NCI-H146 (cell line): ENCODE results near the gene CCL4.
A peak's percentile ranks its signal among the peaks of the same experiment; 100 is the strongest.
"Not testable (repeated sequence)": the region's sequence is repeated elsewhere in the genome, so short reads cannot be mapped to it uniquely, and the experiment has no call there.

ENCODE experiments used
- DNase-seq: peaks from one replicate; lab custom pipeline; 2025; lab: John Stamatoyannopoulos, UW

CCL4 gene

DNA sequence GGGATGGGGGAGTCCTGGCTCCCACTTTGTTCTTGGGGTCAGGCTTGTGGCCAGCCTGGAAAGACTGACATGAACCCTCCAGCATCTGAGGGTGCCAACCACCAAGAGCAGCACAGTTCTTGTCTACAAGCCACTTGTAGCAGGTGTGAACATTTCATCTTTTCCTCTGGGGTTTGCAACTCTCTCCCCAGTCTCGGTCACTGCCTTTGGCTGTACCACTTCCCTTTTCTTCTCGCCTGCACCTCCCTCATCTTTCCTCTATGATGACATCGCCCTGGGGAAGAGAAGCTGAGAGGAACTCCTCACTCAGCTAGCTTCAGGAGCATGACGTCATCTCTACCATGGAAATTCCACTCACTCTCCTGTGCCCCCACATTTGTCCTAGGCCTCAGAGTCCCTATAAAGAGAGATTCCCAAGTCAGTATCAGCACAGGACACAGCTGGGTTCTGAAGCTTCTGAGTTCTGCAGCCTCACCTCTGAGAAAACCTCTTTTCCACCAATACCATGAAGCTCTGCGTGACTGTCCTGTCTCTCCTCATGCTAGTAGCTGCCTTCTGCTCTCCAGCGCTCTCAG, at the start of gene CCL4:
Gene CCL4, plus strand, starts transcription at position 427 of the 575 bp plus-strand sequence. Its CDS starts 79 bp downstream, at position 506.
- not testable (repeated sequence) for DNase-seq

DNA sequence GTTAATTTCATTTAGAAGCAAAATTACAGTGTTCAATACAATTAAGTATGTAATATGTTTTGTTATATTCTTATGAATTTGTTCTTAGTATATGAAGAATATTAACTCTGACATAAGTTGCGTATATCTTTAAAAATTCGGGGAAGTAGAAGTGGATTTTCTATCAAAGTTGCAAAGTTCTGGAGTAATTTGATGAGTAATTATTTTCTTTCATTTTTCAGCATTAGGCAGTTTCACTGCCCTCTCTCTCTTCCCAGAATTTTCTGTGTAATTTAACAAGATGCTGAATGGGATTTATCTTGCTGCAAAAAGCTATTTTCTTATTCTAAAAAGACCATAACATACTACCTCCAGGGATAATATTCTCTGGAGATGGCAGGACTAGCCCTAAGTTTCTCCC, 48.5 kb upstream of the CCL4 start:
- DNase-seq = no peak

DNA sequence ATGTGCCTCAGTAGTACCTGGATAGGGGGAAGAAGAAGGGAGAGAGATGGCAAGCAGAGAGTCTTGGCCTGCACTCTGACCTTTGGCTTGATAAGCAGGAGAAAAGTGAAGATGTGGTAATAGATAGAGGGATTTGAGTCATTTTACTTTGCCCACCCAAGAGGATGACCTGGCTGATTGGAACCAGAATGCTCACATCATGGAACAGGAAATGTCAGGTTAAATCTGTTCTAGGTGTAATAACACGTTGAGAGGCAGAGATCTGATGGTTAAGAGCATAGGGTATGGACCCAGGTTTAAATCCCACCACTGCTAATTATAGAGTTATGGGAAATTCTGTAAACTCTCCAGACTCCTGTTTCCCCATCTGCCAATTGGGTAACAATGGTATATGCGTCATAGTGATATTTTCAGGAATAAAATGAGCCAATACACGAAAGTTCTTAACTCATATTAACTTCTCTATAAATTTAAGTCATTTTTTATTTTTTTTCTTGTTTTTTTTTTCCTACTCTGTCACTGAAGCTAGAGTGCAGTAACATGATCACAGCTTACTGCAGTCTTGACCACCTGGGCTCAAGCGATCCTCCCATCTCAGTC, 47.6 kb upstream of the CCL4 start:
- DNase-seq = no peak

GRCh38 chr17:36057911-36058310, 45.7 kb upstream of the CCL4 start:
- DNase-seq = no peak

GRCh38 chr17:36059406-36059805, 44.2 kb upstream of the CCL4 start:
- no peak for DNase-seq

- no peak for DNase-seq
These were observed 42.8 kb upstream of the CCL4 start for GRCh38 chr17:36060816-36061215.

DNA sequence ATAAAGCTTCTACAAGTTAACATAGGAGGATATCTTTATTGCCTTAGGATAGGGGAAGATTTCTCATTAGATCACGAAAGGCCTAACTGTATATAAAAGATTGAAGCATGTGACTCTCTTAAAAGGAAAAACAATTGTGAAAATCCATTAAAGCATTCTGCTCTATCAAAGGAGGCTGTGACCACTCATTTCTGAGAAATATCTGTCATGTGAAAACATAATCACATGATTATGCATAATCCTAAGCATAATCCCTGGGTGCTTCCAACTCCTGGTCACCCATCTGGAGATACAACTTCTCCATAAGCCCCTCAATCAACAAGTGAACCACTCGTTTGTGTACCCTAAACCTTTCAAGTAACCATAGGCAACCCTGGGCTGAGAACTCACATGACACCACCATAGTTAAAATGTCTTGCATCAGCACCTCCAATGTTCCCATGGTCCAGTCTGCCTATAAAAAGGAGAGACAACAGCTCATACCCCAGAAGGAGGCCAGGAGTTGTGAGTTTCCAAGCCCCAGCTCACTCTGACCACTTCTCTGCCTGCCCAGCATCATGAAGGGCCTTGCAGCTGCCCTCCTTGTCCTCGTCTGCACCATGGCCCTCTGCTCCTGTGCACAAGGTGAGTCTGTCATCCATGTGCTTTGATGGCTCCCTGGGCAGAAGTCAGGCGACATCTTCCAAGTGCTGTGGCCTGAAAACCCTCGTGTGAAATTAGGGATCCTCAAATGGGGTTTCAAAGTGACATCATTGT, 39.7 kb upstream of the CCL4 start, which contains the start of gene CCL18:
Gene CCL18, plus strand, starts transcription at position 487 of the 756 bp plus-strand sequence. Its CDS starts 71 bp downstream, at position 558.
- DNase-seq = no peak

DNA sequence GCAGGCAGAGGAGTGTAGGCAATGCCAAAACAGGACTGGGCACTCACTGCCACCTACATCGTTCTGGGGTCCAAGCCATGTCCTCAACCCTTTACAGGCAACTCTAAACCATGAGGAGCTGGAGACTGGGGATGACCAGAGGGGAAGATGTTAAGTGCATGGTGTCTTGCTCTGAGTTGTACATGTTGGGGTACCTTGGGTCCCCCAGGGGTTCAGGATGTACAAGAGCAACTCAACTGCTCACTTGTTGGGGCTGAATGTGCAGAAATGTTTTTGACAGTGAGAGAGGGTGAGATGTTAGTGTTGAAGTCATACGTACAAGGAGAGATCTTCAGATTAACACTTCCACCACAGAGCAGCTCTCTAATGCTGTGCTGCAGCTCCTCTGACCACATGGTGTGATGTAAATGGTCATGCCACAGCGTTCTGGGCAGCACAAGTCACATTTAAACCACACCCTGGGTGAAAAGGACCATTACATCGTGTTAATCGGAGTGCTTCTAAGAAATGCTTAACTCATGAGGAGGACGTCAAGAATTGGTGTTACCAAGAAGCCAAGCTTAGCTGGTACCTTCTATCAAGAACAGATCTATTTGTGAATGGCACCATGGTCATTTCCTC, 37.2 kb upstream of the CCL4 start:
- no peak for DNase-seq

GRCh38 chr17:36068524-36068923, 35.1 kb upstream of the CCL4 start:
- DNase-seq = no peak

DNA sequence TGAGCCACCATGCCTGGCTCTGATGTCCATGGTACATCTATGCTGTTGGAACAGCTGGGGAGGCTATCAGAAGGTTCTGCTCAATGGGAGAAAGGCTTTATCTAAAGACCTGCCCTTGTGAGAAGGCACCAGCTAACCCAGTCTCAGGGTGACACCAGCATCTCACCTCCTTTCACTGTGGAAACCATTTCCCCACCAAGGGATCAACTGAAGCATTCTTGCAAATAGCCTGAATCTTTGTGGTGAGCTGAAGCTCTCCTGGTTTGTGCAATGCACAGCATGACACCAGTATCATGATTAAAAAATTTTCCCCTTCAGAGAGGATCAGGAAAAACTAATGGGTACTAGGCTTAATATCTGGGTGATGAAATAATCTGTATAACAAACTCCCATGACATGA, 34.5 kb upstream of the CCL4 start:
- no peak for DNase-seq

- DNase-seq = no peak
These were observed 33.2 kb upstream of the CCL4 start for GRCh38 chr17:36070427-36070826.

- no peak for DNase-seq
These were observed 31.9 kb upstream of the CCL4 start for GRCh38 chr17:36071751-36072150.

- DNase-seq = peak; percentile 39
These were observed 31.1 kb upstream of the CCL4 start for GRCh38 chr17:36072431-36073121.

DNA sequence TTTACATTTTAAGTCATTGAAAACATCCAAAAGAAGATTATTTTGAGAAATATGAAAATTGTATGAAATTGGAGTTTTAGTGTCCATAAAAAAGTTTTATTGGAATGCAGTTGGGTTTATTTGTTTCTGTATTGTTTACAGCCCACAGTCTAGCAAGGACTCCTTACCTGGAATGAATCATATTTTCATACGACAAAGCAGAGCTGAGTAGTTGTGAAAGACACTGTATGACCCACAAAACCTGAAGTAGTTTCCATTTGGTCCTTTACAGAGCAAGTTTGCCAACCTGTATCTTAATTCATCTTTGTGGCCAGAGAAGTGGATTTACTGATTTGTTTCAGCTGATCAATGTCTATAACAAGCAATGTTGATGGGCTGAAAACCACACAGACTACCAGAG, 29.3 kb upstream of the CCL4 start:
- no peak for DNase-seq

DNA sequence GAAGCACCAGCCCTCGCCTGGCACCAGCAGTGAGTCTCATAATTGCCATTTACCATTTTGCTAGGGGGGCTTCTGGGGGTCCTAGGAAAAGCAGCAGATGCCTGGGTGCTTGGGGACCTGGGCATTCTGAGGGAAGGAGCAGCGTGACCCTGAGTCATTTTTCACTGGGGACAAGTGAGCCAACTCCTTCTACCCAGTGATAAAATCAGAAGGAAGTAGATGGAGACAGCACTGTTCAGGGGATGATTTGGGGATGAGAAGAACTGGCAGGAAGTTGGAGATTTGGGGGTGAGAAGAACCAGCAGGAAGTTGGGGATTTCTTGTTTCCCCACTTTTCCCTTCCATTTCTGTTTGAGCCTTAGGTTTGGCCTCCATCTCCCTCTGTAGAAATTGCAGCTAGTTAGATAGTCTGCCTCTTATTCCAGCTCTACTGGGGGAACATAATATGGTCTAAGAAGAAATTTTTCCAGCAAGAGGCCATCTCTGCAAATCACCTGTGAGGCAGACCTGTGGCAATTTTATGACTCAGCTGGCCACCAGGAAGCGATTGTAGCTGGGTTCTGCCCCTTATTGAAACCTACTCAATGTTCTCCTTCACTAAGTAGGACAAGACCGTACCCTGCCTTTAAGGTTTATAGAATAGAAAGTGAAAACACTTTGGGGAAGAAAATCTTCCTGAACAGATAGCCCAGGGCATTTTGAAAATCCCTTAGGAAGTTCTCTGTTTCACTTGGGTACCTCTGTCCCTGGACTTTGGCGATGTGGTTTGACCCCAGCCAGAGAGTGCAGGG, 21.8 kb upstream of the CCL4 start:
- not testable (repeated sequence) for DNase-seq

- DNase-seq = not testable (repeated sequence)
These were observed 21.0 kb upstream of the CCL4 start for GRCh38 chr17:36082482-36083120.

DNA sequence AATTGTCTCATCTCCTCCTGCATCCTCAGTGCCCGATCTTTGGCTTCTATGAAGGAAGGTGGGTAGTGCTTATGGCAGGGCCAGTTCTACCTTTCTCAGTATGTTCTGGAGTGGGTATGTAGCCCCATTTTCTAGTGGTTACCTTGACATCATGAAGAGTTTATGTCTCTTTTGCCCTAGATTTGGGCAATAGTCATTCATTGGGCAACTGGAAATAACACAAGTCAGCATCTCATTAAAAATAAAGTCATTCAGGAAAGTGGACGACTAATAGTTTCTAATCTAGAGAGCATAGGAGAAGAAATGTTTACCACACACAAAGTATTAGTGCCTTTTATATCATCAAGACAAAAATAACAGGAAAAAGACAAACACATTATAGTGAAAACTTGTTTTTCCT, 19.9 kb upstream of the CCL4 start:
- not testable (repeated sequence) for DNase-seq

GRCh38 chr17:36085765-36086164, 17.9 kb upstream of the CCL4 start:
- no peak for DNase-seq

DNA sequence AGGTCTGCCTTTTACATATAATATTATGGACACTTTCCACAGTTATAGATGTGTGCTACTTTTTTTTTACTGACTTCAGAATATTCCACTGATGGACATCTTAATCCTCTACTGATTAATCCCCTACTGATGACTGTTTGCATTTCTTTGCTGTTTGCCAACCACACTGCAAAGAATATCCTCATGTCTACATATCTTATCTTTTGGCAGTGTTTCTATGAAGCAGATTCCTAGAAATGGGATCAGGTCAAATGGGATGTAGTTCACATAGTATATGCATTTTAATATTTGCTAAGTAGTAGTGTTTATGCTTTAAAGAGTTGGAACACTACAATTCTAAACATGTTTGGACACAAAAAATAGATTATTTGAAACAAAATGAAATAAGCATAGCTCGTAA, 16.8 kb upstream of the CCL4 start:
- DNase-seq = no peak

DNA sequence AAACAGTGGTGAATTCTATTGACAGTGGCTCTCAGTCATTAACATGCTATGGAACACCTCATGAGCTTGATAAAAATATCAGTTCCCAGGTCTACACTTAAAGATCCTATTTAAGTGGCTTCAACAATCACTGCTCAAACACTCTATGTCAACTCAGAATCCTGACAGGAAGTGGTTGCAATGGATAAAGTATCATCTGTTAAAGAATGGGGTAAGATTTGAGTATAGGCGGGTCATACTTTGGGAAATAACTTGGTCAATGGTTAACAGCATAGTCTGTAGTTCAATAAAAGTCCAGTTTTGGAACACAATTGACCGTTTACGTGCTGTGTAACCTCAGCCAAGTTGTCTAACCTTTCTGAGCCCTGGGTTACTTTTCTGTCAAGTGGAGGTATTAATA, 16.2 kb upstream of the CCL4 start:
- not testable (repeated sequence) for DNase-seq
